DMS 273 treated with DMSO at 0.1 percent for 48 hours (cell line): ENCODE results near the gene SYNDIG1.

Experiments
- DNase-seq: peaks from one replicate; lab custom pipeline; 2025; lab: John Stamatoyannopoulos, UW

SYNDIG1 gene

GRCh38 chr20:24658920-24659660 is 189.7 kb downstream of the SYNDIG1 start:
- DNase-seq: no peak

- DNase-seq: no peak
Measured at GRCh38 chr20:24659835-24660234, 190.4 kb downstream of the SYNDIG1 start.

DNA sequence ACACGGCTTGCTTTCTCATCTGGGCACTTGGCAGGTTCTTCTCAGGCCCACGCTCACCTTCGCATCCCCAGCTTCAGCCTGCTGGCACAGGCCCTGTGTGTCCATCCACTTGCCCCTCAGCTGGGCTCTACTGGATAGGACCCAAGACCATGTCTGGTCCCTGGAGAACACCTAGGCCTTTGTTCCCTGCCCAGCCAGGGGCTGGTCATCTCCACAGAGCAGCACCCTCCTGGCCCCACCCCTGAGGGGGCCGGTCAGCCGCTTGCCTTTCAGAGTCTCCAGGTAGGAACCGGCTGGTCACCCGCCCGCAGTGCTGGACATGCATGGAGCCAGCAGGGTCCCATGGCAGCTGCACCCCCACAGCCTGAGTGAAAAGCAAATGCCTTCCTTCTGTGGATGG is 191.2 kb downstream of the SYNDIG1 start:
- no peak for DNase-seq

GRCh38 chr20:24661255-24661654 is 191.8 kb downstream of the SYNDIG1 start:
- no peak for DNase-seq

- DNase-seq: peak; percentile 77
Measured at GRCh38 chr20:24662322-24662721, 192.9 kb downstream of the SYNDIG1 start.

- DNase-seq: peak; percentile 88
Measured at GRCh38 chr20:24662752-24663365, 193.4 kb downstream of the SYNDIG1 start.

DNA sequence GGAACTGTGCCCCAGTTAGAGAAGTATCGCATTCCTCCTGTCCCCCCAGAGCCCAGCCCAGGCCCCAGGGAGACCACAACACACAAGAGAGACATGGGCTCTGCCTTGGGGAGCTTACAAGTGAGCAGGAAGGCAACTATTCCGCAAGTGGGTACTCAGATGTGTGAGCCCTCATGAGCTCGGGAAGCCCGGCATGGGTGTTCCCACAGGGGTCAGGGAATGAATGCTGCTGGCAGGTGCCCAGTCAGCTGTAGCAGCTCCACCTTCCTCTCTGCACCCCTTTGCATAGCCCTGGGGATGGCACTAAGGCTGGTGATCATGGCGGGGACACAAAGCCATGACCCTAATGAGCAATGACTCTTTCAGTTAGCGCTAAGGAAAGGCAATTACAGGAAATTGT is 194.1 kb downstream of the SYNDIG1 start:
- no peak for DNase-seq

GRCh38 chr20:24664266-24664986 is 195.0 kb downstream of the SYNDIG1 start:
- no peak for DNase-seq

DNA sequence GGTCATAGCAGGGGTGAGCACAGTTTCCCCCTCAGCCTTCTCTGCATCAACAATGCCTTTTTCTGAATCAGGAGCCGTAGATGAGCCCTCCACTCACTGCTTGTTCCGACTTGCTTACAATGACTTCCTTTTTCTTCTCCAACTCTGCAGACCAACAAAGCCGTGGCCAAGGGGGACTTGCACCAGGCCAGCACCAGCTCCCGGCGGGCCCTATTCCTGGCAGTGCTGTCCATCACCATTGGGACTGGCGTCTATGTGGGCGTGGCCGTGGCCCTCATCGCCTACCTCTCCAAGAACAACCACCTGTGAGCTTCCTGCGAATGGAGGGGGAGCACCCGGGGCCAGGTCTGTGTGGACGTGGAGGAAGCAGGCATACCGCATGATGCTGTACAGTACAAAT is 195.8 kb downstream of the SYNDIG1 start:
- no peak for DNase-seq

DNA sequence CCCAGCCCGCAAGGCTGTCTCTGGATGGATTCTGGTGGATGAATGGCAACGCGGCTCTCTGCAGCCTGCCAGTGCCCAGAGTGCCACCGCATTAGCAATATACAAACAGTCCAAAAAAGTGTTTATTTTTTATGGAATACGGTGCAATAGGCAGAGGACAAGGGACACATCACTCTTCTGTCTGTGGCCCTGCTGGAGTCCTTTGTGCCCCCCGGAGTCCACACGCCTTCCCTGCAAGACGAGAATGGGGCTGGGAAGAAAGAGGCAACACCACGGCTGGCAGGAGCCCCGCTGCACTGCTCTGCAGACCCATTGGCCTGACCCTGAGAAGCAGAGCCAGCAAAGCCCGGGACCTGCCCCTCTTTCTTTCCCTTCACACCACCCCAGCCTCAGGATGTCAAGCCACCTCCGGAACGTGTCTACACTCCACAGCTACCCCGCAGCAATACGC is 196.3 kb downstream of the SYNDIG1 start:
- DNase-seq: no peak

DNA sequence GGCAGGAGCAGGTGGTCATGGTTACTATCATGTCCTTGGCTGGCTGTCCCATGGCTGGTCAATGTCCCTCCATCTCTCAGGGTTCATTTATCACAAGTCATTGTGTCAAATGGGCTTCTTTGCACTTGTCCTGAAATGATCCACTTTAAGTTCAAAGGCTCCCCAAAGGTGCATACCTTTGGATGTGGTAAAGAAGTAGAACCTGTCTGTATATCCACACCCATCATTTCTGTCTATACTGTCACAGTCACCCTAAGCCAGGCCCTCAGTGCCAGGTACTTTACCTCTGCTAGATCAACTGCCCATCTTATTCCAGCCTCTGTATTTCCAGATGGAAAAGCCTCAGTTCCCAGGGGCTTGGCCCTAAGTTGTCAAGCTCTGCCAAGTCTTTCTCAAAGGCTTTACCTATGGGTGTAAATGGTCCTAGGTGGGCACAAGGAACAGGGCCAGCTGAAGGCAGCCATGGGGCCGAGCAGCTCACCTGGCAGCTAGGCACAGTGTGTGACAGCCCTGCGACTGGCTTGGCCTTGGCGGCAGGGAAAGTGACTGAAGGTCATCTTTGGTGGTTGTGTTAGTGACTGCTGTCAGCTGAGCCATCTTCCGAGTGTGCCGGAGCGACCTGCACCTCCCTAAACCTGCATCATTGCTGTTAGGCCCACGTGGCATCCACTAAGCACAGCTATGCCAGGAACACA is 198.4 kb downstream of the SYNDIG1 start:
- no peak for DNase-seq

- no peak for DNase-seq
Measured at GRCh38 chr20:24668384-24668702, 198.9 kb downstream of the SYNDIG1 start.

DNA sequence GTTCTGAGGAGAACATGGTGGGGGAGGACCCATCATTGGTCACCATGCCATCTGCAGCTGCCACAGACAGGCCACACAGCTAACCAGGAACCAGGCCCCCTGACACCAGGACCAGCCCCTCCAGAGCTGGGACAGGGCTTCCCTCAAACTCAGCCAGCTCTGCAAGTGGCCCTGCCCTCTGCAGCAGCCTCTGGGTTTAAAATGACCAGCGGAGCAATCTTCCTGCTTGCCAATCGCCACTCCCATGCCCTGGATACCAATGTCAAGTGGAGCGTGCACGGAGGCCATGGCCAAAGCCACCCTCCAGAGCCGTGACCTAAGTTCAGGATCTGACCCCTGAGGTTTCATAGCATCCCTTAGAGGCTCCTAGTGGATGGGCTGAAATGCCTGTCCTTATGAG is 199.4 kb downstream of the SYNDIG1 start:
- no peak for DNase-seq

DNA sequence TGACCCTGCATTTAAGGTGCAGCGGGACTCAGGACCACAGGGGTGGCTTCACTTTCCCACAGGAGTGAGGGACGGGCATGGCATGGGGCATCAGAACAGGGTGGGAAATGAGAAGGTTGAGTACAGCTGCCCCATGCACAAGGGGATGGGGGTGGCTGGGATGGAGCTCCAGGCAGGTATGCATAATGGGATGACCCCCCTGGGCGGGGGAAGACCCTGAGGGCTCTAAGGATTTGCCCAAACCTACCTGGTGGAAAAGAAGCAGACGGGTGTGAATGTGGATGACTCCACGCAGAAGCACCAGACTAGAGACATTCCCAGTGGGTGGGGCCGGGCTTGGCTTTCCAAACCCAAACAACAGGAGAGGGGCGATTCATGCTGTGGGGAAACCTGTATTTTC is 200.3 kb downstream of the SYNDIG1 start:
- no peak for DNase-seq

DNA sequence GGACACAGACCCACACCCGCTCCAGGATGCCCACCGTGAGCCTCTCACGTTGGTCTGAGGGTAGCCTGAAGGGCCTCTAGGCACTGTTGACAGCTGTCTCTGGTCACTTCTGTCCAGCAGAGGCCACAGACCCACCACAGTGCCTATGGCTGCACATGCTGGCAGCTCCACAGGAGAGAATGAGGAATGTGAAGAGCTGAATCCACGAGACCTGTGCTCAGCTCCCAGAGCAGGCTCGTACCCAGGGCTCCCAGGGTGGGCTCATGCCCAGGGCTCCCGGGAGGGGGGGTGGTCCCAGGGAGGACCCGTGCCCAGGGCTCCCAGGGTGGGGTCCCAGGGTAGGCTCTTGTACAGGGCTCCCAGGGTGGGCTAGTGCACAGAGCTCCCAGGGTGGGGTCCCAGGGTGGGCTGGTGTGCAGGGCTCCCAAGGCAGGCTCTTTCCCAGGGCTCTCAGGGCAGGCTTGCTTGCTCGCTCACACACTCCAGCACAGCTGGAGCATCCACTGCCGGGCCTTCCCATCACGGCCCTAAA is 201.0 kb downstream of the SYNDIG1 start:
- no peak for DNase-seq

- DNase-seq: no peak
Measured at GRCh38 chr20:24670981-24671380, 201.6 kb downstream of the SYNDIG1 start.

- no peak for DNase-seq
Measured at GRCh38 chr20:24672181-24672880, 202.9 kb downstream of the SYNDIG1 start.

GRCh38 chr20:24672886-24673677 is 203.7 kb downstream of the SYNDIG1 start:
- DNase-seq: no peak

GRCh38 chr20:24673678-24674570 is 204.5 kb downstream of the SYNDIG1 start:
- no peak for DNase-seq
